ENCODE data around the gene COL13A1.

The COL13A1 gene

GRCh38 chr10:69890065-69890847 lies 88.5 kb downstream of the COL13A1 start:
- no peaks in the 10 kb centered on the region for H3K4me1 ChIP-seq (ENCODE audit: control insufficient read depth, insufficient read depth, low read length)
- H3K27me3 ChIP-seq (ENCODE audit: control insufficient read depth, insufficient read depth, low read length) = no peaks in the 10 kb centered on the region
- H3K9me3 ChIP-seq (ENCODE audit: control insufficient read depth, insufficient read depth, low read length) = no peaks in the 10 kb centered on the region
- H3K27ac ChIP-seq (ENCODE audit: low read depth, low read length) = no peak overlapping the region
- H3K36me3 ChIP-seq (ENCODE audit: control insufficient read depth, insufficient read depth, low read length) = no peaks in the 10 kb centered on the region
- no peak overlapping the region for H3K4me3 ChIP-seq (ENCODE audit: low read depth, low read length)
- no peak overlapping the region for H3K9ac ChIP-seq (ENCODE audit: low read depth, low read length)

GRCh38 chr10:69891057-69891617 lies 89.4 kb downstream of the COL13A1 start:
- no peaks in the 10 kb centered on the region for H3K27me3 ChIP-seq (ENCODE audit: control insufficient read depth, insufficient read depth, low read length)
- H3K36me3 ChIP-seq (ENCODE audit: control insufficient read depth, insufficient read depth, low read length) = no peaks in the 10 kb centered on the region

GRCh38 chr10:69892406-69892805 lies 90.7 kb downstream of the COL13A1 start:
- Histone ChIP-seq H3K4me3 (ENCODE audit: low read depth, low read length) (no peak overlapping the region), H3K9me3 (ENCODE audit: control insufficient read depth, insufficient read depth, low read length) (no peaks in the 10 kb centered on the region), H3K27me3 (ENCODE audit: control insufficient read depth, insufficient read depth, low read length) (no peaks in the 10 kb centered on the region), H3K4me1 (ENCODE audit: control insufficient read depth, insufficient read depth, low read length) (peaks cover 11% of the 10 kb centered on the region), H3K27ac (ENCODE audit: low read depth, low read length) (no peak overlapping the region), H3K36me3 (ENCODE audit: control insufficient read depth, insufficient read depth, low read length) (no peaks in the 10 kb centered on the region), H3K9ac (ENCODE audit: low read depth, low read length) (no peak overlapping the region)

More at GRCh38 chr10:69891057-69891617, 89.4 kb downstream of the COL13A1 start:
- Histone ChIP-seq H3K9ac (ENCODE audit: low read depth, low read length) (no peak overlapping the region), H3K4me3 (ENCODE audit: low read depth, low read length) (no peak overlapping the region), H3K9me3 (ENCODE audit: control insufficient read depth, insufficient read depth, low read length) (no peaks in the 10 kb centered on the region), H3K27ac (ENCODE audit: low read depth, low read length) (no peak overlapping the region), H3K4me1 (ENCODE audit: control insufficient read depth, insufficient read depth, low read length) (no peaks in the 10 kb centered on the region)

- Histone ChIP-seq H3K9me3 (ENCODE audit: control insufficient read depth, insufficient read depth, low read length) (no peaks in the 10 kb centered on the region), H3K9ac (ENCODE audit: low read depth, low read length) (no peak overlapping the region), H3K4me3 (ENCODE audit: low read depth, low read length) (no peak overlapping the region), H3K27me3 (ENCODE audit: control insufficient read depth, insufficient read depth, low read length) (no peaks in the 10 kb centered on the region), H3K36me3 (ENCODE audit: control insufficient read depth, insufficient read depth, low read length) (no peaks in the 10 kb centered on the region), H3K27ac (ENCODE audit: low read depth, low read length) (no peak overlapping the region), H3K4me1 (ENCODE audit: control insufficient read depth, insufficient read depth, low read length) (peaks cover 11% of the 10 kb centered on the region)
Measured at GRCh38 chr10:69892816-69893215, 91.1 kb downstream of the COL13A1 start.

GRCh38 chr10:69893271-69893900 lies 91.7 kb downstream of the COL13A1 start:
- Histone ChIP-seq H3K27me3 (ENCODE audit: control insufficient read depth, insufficient read depth, low read length) (no peaks in the 10 kb centered on the region), H3K9ac (ENCODE audit: low read depth, low read length) (no peak overlapping the region), H3K4me1 (ENCODE audit: control insufficient read depth, insufficient read depth, low read length) (peaks cover 11% of the 10 kb centered on the region), H3K27ac (ENCODE audit: low read depth, low read length) (no peak overlapping the region), H3K9me3 (ENCODE audit: control insufficient read depth, insufficient read depth, low read length) (no peaks in the 10 kb centered on the region), H3K36me3 (ENCODE audit: control insufficient read depth, insufficient read depth, low read length) (no peaks in the 10 kb centered on the region), H3K4me3 (ENCODE audit: low read depth, low read length) (no peak overlapping the region)

GRCh38 chr10:69894156-69894555 lies 92.5 kb downstream of the COL13A1 start:
- H3K9me3 ChIP-seq (ENCODE audit: control insufficient read depth, insufficient read depth, low read length) = no peaks in the 10 kb centered on the region
- H3K27ac ChIP-seq (ENCODE audit: low read depth, low read length) = no peak overlapping the region

GRCh38 chr10:69895759-69896158 lies 94.1 kb downstream of the COL13A1 start:
- no peak overlapping the region for H3K4me3 ChIP-seq (ENCODE audit: low read depth, low read length)
- H3K9ac ChIP-seq (ENCODE audit: low read depth, low read length) = no peak overlapping the region
- peaks cover 24% of the 10 kb centered on the region for H3K4me1 ChIP-seq (ENCODE audit: control insufficient read depth, insufficient read depth, low read length)
- H3K27me3 ChIP-seq (ENCODE audit: control insufficient read depth, insufficient read depth, low read length) = no peaks in the 10 kb centered on the region
- H3K9me3 ChIP-seq (ENCODE audit: control insufficient read depth, insufficient read depth, low read length) = no peaks in the 10 kb centered on the region
- H3K27ac ChIP-seq (ENCODE audit: low read depth, low read length) = no peak overlapping the region
- no peaks in the 10 kb centered on the region for H3K36me3 ChIP-seq (ENCODE audit: control insufficient read depth, insufficient read depth, low read length)

More at GRCh38 chr10:69894156-69894555, 92.5 kb downstream of the COL13A1 start:
- no peak overlapping the region for H3K9ac ChIP-seq (ENCODE audit: low read depth, low read length)
- H3K27me3 ChIP-seq (ENCODE audit: control insufficient read depth, insufficient read depth, low read length) = no peaks in the 10 kb centered on the region
- no peaks in the 10 kb centered on the region for H3K36me3 ChIP-seq (ENCODE audit: control insufficient read depth, insufficient read depth, low read length)
- peaks cover 11% of the 10 kb centered on the region for H3K4me1 ChIP-seq (ENCODE audit: control insufficient read depth, insufficient read depth, low read length)
- no peak overlapping the region for H3K4me3 ChIP-seq (ENCODE audit: low read depth, low read length)

GRCh38 chr10:69896606-69897231 lies 95.0 kb downstream of the COL13A1 start:
- no peaks in the 10 kb centered on the region for H3K27me3 ChIP-seq (ENCODE audit: control insufficient read depth, insufficient read depth, low read length)
- no peak overlapping the region for H3K4me3 ChIP-seq (ENCODE audit: low read depth, low read length)
- H3K9ac ChIP-seq (ENCODE audit: low read depth, low read length) = no peak overlapping the region
- H3K9me3 ChIP-seq (ENCODE audit: control insufficient read depth, insufficient read depth, low read length) = no peaks in the 10 kb centered on the region
- H3K4me1 ChIP-seq (ENCODE audit: control insufficient read depth, insufficient read depth, low read length) = peaks cover 26% of the 10 kb centered on the region
- H3K36me3 ChIP-seq (ENCODE audit: control insufficient read depth, insufficient read depth, low read length) = no peaks in the 10 kb centered on the region
- H3K27ac ChIP-seq (ENCODE audit: low read depth, low read length) = no peak overlapping the region

- Histone ChIP-seq H3K4me3 (ENCODE audit: low read depth, low read length) (no peak overlapping the region), H3K27ac (ENCODE audit: low read depth, low read length) (no peak overlapping the region), H3K9ac (ENCODE audit: low read depth, low read length) (no peak overlapping the region), H3K36me3 (ENCODE audit: control insufficient read depth, insufficient read depth, low read length) (no peaks in the 10 kb centered on the region), H3K27me3 (ENCODE audit: control insufficient read depth, insufficient read depth, low read length) (no peaks in the 10 kb centered on the region), H3K4me1 (ENCODE audit: control insufficient read depth, insufficient read depth, low read length) (peaks cover 33% of the 10 kb centered on the region), H3K9me3 (ENCODE audit: control insufficient read depth, insufficient read depth, low read length) (no peaks in the 10 kb centered on the region)
Measured at GRCh38 chr10:69897432-69897831, 95.7 kb downstream of the COL13A1 start.

GRCh38 chr10:69897999-69898398 lies 96.3 kb downstream of the COL13A1 start:
- no peak overlapping the region for H3K9ac ChIP-seq (ENCODE audit: low read depth, low read length)
- H3K27me3 ChIP-seq (ENCODE audit: control insufficient read depth, insufficient read depth, low read length) = no peaks in the 10 kb centered on the region
- no peak overlapping the region for H3K27ac ChIP-seq (ENCODE audit: low read depth, low read length)
- peaks cover 33% of the 10 kb centered on the region for H3K4me1 ChIP-seq (ENCODE audit: control insufficient read depth, insufficient read depth, low read length)
- H3K36me3 ChIP-seq (ENCODE audit: control insufficient read depth, insufficient read depth, low read length) = no peaks in the 10 kb centered on the region
- H3K4me3 ChIP-seq (ENCODE audit: low read depth, low read length) = no peak overlapping the region
- H3K9me3 ChIP-seq (ENCODE audit: control insufficient read depth, insufficient read depth, low read length) = no peaks in the 10 kb centered on the region

- Histone ChIP-seq H3K9me3 (ENCODE audit: control insufficient read depth, insufficient read depth, low read length) (no peaks in the 10 kb centered on the region), H3K4me3 (ENCODE audit: low read depth, low read length) (no peak overlapping the region), H3K27me3 (ENCODE audit: control insufficient read depth, insufficient read depth, low read length) (no peaks in the 10 kb centered on the region), H3K36me3 (ENCODE audit: control insufficient read depth, insufficient read depth, low read length) (no peaks in the 10 kb centered on the region), H3K9ac (ENCODE audit: low read depth, low read length) (no peak overlapping the region), H3K4me1 (ENCODE audit: control insufficient read depth, insufficient read depth, low read length) (peaks cover 33% of the 10 kb centered on the region), H3K27ac (ENCODE audit: low read depth, low read length) (no peak overlapping the region)
Measured at GRCh38 chr10:69898524-69898923, 96.8 kb downstream of the COL13A1 start.
